Measurements from ENCODE around the gene WDR1.

WDR1 gene

DNA sequence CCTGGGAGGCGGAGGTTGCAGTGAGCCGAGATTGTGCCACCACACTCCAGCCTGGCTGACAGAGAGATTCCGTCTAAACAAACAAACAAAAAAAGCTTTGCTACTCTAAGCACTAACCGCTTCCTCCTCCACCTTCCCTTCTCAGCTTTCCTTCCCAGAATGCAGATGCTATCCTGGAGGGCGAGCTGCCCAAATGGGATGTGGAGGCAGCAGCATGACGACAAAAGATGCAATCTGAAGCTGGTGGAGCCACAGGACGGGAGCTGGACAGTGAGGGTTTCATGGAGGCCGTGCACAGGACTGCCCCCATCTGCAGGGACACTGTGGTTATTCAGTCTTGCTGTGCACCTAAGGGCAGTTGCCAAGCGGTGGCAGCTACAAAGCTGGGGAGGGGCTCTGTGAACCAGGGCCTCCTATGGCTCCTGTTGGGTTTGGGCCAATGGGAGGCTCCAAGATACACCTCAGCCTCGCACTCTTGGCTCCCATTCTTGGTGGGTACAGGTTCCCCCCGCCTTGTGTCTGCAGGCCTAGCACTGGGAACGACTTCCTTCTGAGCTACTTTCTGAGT, 47.4 kb downstream of the WDR1 start:
- DNase-seq (ENCODE audit: low read depth), result no peak

DNA sequence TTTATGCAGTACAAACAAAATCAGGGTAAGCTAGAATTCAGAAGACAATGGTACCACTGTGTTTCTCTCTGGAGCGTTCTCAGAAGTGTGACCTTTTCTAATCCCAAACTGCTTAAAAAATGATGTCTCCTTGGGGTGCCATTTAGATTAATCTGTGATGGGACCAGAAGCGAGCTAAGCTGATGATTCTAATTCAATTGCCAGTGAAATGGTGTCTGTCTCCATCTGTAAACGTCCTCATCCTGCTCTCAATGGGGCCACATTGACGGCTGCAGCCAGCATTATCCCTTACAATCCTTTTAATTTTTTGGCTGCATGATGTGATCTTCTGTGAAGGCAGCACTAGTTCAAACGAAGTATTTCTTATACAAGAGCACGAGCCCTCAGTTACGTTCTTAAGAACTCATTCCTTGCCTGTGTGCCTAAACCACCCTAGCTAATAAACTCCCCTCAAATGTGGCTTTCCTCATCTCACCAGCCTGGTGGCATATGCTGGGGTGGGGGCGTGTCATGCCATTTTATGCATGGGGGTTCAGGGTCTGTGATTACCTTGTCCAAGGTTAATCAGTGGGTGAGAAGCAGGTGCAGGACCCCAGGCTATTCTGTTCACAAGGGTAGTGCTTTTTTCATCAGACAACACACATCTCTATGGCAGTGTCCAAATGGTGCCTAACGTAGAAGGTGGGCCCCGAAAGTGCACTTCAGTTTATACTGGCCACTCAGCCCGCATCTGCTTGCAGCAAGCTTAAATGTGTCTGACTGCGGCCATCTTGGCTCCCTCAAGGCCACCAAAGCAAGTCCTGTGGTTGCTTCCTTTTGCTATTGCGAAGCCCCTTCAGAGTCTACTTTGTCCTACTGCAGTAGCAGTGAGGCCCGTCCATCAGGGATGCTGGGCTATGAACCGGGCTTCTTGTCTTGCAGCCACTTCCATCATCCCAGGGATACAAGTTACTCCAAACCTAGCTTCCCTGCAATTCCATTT, 49.6 kb downstream of the WDR1 start:
- no peak for DNase-seq (ENCODE audit: low read depth)

DNA sequence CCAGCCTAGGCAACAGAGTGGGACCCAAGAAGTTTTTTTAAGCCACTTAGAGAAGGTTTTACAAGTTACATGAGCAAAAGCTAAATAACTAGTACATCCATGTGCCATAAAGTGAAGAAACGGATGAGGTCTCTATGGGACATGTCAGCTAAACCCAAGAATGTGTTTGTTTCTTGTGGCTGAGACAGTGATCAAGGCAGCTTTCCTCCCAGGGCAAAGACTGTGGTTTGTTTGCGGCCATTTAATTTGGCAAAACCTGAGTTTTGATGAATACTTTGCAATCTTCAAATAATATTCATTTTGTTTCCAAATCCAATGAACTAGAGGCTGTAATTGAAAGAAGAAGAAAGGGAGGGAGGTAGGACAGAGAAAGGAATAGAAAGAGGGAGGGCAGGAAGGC, 50.4 kb downstream of the WDR1 start:
- no peak for DNase-seq (ENCODE audit: low read depth)

DNA sequence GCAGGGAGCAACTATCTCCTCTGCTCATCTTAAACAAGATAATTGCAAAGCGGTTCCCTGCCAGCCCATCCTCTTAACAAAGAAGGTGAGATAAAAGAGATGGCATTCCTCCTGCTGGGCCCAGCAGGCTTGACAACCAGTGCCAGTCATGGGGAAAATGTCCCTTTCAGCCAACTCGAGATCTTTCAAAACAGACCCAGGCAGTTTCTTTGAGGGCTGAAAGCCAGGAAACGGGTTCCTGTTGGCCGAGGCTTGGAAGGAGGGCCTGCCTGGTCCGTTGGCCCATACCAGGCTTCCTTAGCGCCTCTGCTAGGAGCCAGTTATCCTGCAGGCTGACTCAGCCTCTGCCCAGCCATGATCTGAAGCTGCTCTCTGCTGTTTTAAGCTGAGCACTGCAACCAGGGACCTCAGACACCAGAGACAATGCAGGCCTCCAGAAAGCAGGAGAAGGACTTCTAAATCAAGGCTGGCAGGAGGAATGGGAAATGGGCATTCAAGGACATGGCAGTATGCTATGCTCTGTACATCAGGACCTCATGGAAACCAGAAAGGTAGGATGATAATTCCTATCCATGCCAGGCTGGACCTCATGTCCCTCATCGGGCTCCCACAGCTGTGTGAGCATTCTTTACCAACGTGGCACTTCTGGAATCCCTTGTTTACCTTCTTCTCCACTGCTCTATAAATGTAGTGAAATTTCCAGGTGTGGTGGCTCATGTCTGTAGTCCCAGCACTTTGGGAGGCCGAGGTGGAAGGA, 52.9 kb downstream of the WDR1 start:
- DNase-seq (ENCODE audit: low read depth), result no peak

DNA sequence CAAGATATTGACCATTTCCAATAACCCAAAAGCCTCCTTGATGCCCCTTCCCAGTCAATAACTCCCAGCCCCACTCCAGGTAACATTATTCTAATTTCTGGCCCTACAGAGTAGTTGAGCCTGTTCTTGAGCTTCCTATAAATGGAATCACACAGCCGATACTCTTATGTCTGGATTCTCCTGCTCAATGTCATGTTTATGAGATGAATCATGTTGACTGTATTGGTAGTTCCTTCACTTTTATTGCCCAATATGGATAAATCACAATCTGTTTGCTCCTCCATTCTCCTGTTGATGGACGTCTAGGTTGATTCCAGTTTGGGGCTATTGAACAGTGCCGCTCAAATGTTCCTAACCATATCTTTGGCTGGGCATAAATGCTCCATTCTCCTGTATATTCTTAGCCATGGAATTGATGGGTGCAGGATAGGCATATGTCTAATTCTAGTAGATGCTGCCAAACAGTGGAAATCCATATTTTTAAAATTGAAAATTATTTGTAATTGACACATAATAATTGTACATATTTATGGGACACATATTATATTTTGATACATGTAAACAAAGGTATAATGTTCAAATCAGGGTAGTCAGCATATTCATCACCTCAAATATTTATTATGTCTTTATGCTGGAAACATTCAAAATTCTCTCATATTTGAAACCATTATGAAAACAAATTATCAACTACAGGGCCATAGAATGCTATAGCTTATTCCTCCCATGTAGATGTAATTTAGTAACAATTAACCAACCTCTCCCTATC, 54.8 kb downstream of the WDR1 start:
- no peak for DNase-seq (ENCODE audit: low read depth)

DNA sequence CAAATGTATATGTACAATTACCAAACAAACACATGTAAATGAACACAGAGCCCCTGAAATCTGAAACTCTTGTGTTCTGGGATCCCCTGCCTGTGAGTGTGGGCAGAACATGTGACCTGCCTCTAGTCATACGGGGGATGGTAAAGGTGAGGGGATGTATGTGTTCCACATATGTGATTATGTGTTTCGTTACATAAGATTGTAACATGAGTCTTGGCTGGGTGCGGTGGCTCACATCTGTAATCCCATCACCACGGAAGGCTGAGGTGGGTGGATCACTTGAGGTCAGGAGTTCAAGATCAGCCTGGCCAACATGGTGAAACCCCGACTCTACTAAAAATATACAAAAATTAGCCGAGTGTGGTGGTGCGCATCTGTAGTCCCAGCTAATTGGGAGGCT, 58.2 kb downstream of the WDR1 start:
- no peak for DNase-seq (ENCODE audit: low read depth)

DNA sequence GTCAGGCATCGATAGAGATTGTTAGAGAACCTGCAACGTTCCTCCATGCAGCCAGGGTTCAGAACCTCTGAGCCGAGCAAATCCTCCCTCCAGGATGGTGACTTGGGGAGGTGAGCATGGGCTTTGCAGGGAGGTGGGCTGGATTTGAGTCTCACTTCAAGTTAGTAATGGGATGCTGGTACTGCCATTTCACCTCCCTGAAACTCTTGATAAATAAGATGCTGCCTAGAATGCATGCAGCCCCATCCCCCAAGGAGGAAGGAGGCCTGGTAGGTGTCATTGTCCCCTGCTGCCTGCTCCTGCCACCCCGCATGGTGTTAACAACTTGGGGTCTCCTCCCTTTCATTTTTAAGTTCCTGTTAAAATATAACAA, 59.6 kb downstream of the WDR1 start:
- DNase-seq (ENCODE audit: low read depth), result no peak

DNA sequence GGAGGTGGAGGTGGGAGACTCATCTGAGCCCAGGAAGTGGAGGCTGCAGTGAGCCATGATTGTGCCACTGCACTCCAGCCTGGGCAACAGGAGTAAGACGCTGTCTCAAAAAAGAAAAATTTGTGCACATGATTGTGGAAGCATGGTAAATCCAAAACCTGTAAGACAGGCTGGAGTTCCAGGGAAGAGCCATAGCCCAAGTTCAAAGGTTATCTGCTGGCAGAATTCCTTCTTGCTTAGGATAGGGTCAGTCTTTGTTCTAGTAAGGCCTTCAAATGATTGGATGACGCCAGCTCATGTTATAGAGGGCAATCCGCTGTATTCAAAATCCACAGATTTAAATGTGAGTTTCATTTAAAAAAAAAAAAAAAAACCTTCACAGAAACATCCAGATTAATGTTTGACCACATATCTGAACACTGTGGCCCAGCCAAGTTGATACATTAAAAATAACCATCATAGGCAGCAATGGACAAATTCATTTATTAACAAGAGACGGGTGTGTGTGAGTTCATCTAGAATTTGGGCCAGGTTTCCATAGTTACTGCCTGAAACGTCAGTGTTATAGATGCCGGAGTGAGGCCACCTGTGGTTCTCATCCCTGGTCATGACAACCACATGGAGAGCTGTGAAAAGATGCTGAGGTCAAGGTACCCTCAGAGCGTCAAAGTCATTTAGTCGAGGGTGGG, 60.1 kb downstream of the WDR1 start:
- DNase-seq (ENCODE audit: low read depth), result no peak

DNA sequence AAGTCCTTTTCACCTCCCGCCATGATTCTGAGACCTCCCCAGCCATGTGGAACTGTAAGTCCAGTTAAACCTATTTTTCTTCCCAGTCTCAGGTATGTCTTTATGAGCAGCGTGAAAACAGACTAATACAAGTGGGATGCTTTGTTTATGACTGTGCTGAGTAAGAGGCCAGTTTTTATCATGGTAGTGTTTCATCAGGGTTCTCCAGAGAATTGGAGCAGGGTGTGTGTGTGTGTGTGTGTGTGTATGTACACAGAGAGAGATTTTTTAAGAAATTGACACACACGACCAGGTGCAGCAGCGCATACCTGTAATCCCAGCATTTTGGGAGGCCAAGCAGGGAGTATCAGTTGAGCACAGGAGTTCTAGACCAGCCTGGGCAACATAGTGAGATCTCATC, 60.7 kb downstream of the WDR1 start:
- no peak for DNase-seq (ENCODE audit: low read depth)

DNA sequence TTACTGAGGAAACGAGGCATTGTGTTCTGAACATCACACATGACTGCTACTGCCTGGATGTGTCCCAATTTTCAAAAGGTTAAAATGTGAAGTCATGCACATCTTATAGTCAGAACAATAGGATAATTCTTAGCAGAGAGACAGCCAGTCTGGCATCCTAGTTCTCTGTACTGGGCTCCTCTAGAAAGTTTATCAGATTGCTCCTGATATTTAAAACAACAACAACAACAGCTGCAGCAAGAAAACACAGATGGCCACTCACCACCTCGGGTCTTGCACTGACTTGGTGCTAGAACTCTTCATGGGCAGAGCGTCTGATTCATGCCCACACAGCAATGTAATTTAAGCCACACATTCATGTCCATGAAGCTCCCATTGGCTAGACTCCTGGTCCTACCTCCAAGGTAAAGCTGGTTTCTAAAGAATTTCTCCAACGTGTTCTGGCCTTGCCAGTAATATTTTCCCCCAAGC, 62.0 kb downstream of the WDR1 start:
- DNase-seq (ENCODE audit: low read depth), result no peak

DNA sequence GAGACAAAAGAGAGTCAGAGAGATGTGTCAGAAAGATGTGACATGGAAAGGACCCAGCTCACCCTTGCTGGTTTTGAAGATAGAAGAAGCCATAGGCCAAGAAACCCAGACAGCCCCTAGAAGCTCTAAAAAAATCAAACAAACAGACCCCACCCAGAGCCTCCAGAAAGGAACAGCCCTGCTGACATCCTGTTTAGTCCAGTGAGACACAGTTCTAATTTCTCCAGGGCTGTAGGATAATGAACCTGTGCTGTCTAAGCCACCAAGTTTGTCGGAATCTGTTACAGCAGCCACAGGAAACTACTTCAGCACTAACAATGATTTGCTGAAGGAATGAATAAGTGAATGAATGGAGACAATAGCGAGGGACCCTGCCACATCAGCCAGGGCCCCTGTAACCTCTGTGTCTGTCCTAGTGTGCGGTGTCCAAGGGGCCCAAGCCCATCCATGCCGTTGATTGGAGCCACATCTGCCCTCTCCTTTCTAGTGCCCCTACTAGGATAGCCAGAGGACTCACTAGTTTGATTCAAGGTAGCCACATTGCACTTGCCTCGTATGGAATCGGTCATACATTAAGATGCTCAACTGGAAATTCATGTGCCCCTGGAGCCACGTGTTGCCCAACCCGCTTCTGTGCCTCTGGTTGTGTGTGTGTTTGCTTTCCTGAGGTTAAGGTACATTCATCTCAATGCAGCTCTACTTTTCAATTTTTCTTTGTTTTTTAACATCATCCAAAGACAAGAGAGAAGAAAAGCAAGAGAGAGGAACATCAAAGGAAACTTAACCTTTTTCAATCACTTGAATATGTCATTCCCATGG, 62.8 kb downstream of the WDR1 start:
- DNase-seq (ENCODE audit: low read depth), result no peak

DNA sequence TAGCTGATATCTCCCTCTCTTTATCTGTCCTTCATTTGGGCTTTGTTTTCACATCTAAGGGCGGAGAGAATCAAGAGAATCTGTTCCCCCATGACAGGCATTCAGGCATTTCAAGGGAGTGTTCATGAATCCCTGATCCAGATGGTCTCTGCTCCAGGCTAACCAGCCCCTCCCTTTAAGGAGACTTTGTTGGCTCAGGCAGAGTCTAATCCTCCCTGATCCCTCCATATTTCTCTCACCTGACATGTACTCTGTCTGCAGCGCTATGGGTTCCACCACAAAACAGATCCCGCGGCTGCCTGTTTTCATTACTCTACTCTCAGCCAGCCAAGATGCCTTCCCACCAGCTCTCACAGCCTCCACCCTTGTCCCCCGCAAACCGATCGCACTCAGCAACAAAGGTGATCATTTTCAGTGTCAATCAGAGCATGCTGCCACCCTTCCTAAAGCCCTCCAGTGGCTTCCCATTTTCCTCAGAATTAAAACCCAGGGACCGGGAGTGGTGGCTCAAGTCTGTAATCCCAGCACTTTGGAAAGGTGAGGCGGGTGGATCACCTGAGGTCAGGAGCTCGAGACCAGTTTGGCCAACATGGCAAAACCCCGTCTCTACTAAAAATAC, 65.0 kb downstream of the WDR1 start:
- DNase-seq (ENCODE audit: low read depth), result no peak

DNA sequence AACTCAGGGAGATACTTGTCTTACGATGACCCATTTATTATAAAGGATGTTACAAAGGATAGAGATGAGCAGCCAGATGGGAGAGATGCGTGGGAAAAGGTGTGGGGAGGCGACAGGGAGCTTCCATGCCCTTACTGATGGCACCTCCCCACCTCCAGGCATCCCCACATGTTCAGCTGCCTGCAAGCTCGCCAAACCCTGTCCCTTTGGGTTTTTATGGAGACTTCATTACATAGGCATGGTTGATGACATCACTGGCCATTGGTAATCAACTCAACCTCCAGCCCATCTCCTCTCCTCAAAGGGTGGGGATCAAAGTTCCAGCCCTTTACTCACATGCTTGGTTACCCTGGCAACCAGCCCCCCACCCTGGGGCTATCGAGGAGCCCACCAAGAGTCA, 65.9 kb downstream of the WDR1 start:
- no peak for DNase-seq (ENCODE audit: low read depth)

DNA sequence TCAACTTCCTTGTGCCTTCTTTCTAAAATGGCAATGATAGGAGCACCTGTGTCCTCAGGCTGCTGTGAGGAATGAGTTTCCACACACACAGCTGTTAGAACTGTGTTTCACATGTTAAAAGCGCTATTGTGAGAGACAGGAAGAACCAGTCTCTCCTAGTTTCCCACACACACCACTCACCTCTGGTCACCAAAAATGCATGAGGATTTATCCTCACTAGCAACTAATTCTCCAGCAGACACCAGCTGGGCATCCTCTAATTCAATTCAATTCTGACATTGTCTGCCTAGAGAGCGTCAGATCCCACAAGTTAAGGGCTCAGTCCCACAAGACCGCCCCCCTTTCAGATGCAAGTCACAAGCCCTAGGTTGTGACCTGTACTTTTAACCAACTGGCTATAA, 66.3 kb downstream of the WDR1 start:
- no peak for DNase-seq (ENCODE audit: low read depth)

DNA sequence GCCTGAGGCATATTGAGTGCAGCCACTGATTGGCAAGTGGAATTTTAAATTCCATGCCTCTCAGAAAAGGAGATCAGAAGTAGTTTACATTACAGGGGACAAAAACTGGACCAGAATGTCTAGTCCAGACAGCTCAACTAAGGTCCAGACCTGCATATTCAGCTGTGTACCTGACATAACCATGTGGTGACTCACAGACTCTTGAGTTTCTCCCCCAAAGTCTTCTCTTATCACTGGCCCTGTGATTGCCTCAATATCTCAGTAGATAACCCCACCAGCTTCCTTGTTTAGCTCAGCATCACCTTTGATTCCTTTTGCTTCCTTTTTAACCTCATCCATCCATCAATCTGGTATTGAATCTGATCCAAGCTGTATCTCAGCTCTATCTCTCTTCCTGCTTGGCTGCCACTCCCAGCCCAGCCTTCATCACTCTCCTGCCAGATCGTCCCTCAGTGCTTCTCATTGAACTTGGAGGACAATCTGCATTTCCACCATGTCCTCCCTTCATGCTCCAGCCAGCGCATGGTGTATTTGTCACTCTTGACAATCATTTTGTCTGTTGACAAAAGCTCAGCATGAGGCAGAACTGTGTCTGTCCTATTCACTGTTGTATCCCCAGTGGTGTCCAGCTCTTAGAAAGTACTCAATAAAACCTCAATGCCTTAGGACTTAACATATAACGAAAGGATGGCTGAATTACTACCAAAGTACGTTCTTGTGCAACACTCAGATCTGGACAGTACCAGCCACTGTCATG, 67.5 kb downstream of the WDR1 start:
- DNase-seq (ENCODE audit: low read depth), result no peak

DNA sequence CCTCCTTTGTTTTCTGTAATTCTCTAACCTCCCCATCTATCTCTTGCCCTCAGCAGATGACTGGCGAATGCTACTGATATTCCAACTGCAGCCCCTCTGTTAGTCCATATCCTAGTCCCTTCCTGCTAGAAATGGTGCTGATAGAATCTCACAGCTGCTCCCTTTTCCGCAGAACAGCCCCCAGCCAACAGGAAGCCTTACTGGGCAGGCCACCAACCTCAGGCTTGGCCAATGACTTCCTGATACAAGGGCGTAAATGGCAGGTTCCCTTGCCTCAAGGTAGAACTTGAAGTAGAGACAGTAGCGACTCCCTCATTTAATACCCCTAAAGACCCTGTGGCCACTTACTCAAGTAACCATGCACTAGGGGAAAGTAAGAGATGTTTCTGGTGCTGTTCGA, 68.6 kb downstream of the WDR1 start:
- DNase-seq (ENCODE audit: low read depth), result no peak

DNA sequence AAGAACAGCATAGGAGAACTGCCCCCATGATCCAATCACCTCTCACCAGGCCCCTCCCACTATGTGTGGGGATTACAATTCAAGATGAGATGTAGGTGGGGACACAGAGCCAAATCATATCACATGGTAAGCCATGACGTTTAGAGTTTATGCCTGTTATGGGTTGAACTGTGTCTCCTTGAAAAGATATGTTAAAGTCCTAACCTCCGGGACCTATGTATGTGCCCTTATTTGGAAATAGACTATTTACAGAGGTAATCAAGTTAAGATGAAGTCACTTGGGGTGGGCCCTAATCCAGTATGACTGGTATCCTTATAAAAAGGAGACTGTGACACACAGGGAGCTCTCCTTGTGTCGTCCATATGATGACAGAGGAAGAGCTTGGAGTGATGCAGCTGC, 70.1 kb downstream of the WDR1 start:
- no peak for DNase-seq (ENCODE audit: low read depth)

DNA sequence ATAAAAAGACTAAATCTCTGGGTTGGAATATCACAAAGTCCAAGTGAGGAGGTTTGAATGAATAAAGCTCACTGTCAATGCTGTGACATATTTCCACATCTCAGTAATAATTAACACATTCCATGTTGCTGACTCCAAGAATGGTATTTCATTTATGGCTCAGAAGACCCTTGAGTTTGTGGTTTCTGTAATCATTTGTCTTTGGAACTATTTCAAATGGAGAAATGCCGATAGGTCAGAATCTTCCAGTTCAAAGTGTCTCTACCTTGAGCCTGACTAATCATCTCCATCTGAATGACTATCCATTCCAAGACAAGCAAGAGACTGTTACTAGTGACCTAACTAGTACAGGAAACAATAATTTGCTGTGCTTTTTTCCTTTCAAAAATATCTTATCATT, 71.1 kb downstream of the WDR1 start:
- DNase-seq (ENCODE audit: low read depth), result no peak

DNA sequence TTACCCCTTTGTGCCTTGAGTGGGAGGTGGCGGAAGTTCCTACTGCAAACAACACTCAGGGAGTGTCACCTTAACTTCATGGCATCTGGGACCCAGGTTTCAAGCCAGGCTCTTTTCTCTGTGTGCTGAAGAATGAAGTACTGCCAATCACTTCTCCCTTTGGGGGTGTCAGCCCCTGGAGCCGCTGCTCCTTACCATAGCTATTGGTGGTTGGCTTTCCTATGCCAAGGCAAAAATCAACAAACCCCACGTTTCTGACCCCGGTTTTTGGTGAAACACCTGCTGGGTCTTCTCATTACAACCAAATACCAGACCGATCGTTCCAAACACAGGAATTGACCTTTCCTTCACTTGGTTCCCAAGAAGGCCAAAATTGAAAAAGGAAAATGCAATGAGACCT, 75.6 kb downstream of the WDR1 start:
- DNase-seq (ENCODE audit: low read depth), result no peak
